ENCODE data around the gene EGLN2.

The EGLN2 gene

GRCh38 chr19:40798683-40799557 lies at the start of gene EGLN2:
EGLN2 (plus strand) TSS chr19:40799191; CDS start chr19:40800573, 1,382 bp downstream.
- Mint-ChIP-seq H3K4me1 (ENCODE audit: low read depth) (peaks cover 70% of the 10 kb centered on the region), H3K4me3 (peak within 1 kb of the TSS; percentile 87), H3K27ac (peak within 1 kb of the TSS; percentile 93), H3K9me3 (no peaks in the 10 kb centered on the region), H3K27me3 (no peaks in the 10 kb centered on the region), H3K36me3 (ENCODE audit: low read depth) (peaks cover 86% of the 10 kb centered on the region)
- intact Hi-C loops (cut with micrococcal nuclease), result loop anchor here (1.0 to 10.0 kb wide), 3 partner anchors 22 to 954 kb away; partner anchors contain the start of genes ACTMAP, FBL and SNRPA

GRCh38 chr19:40750058-40750873 lies 48.7 kb upstream of the EGLN2 start, which contains the start of gene ACTMAP:
ACTMAP (minus strand) TSS chr19:40750477; CDS start chr19:40749803, 674 bp downstream.
- Mint-ChIP-seq H3K4me1 (ENCODE audit: low read depth) (peaks cover 59% of the 10 kb centered on the region), H3K4me3 (peak within 1 kb of the TSS; percentile 96), H3K9me3 (no peaks in the 10 kb centered on the region), H3K27ac (peak within 1 kb of the TSS; percentile 96), H3K36me3 (ENCODE audit: low read depth) (peaks cover 49% of the 10 kb centered on the region), H3K27me3 (no peaks in the 10 kb centered on the region)
- intact Hi-C loops (cut with micrococcal nuclease), result loop anchor here (1.0 to 2.0 kb wide), 3 partner anchors 27 to 49 kb away; partner anchors contain the start of genes COQ8B and EGLN2

GRCh38 chr19:40750874-40751537 lies 48.0 kb upstream of the EGLN2 start, which contains the start of gene SNRPA:
SNRPA (plus strand) TSS chr19:40751203; CDS start chr19:40751409, 206 bp downstream.
- intact Hi-C loops (cut with micrococcal nuclease), result loop anchor here (1.0 to 2.0 kb wide), 3 partner anchors 26 to 48 kb away; partner anchors contain the start of genes COQ8B and EGLN2
- peaks cover 60% of the 10 kb centered on the region for H3K4me1 Mint-ChIP-seq (ENCODE audit: low read depth)
- no peaks in the 10 kb centered on the region for H3K9me3 Mint-ChIP-seq
- no peaks in the 10 kb centered on the region for H3K27me3 Mint-ChIP-seq
- peak within 1 kb of the TSS; percentile 96 for H3K27ac Mint-ChIP-seq
- peaks cover 56% of the 10 kb centered on the region for H3K36me3 Mint-ChIP-seq (ENCODE audit: low read depth)
- H3K4me3 Mint-ChIP-seq, result peak within 1 kb of the TSS; percentile 96

- intact Hi-C loops (cut with micrococcal nuclease), result no loop called here
- H3K27me3 Mint-ChIP-seq, result no peaks in the 10 kb centered on the region
- peak overlapping the region; percentile 96 for H3K4me3 Mint-ChIP-seq
- H3K36me3 Mint-ChIP-seq (ENCODE audit: low read depth), result peaks cover 69% of the 10 kb centered on the region
- H3K9me3 Mint-ChIP-seq, result no peaks in the 10 kb centered on the region
- H3K27ac Mint-ChIP-seq, result peak overlapping the region; percentile 96
- H3K4me1 Mint-ChIP-seq (ENCODE audit: low read depth), result peaks cover 69% of the 10 kb centered on the region
Observed at GRCh38 chr19:40752257-40752781, 46.7 kb upstream of the EGLN2 start.

- intact Hi-C loops (cut with micrococcal nuclease), result no loop called here
- peaks cover 50% of the 10 kb centered on the region for H3K4me1 Mint-ChIP-seq (ENCODE audit: low read depth)
- peak overlapping the region; percentile 90 for H3K27ac Mint-ChIP-seq
- no peaks in the 10 kb centered on the region for H3K27me3 Mint-ChIP-seq
- H3K36me3 Mint-ChIP-seq (ENCODE audit: low read depth), result peaks cover 93% of the 10 kb centered on the region
- H3K4me3 Mint-ChIP-seq, result peak overlapping the region; percentile 78
- H3K9me3 Mint-ChIP-seq, result no peaks in the 10 kb centered on the region
Observed at GRCh38 chr19:40754611-40755247, 44.3 kb upstream of the EGLN2 start.

- Mint-ChIP-seq H3K27ac (peak overlapping the region; percentile 90), H3K36me3 (ENCODE audit: low read depth) (peaks cover 94% of the 10 kb centered on the region), H3K27me3 (no peaks in the 10 kb centered on the region), H3K4me1 (ENCODE audit: low read depth) (peaks cover 46% of the 10 kb centered on the region), H3K9me3 (no peaks in the 10 kb centered on the region), H3K4me3 (peak overlapping the region; percentile 78)
- intact Hi-C loops (cut with micrococcal nuclease), result no loop called here
Observed at GRCh38 chr19:40755248-40755624, 43.8 kb upstream of the EGLN2 start.

GRCh38 chr19:40755791-40756190 lies 43.2 kb upstream of the EGLN2 start:
- H3K27ac Mint-ChIP-seq, result peak overlapping the region; percentile 90
- peak overlapping the region; percentile 78 for H3K4me3 Mint-ChIP-seq
- peaks cover 96% of the 10 kb centered on the region for H3K36me3 Mint-ChIP-seq (ENCODE audit: low read depth)
- H3K27me3 Mint-ChIP-seq, result no peaks in the 10 kb centered on the region
- peaks cover 50% of the 10 kb centered on the region for H3K4me1 Mint-ChIP-seq (ENCODE audit: low read depth)
- no peaks in the 10 kb centered on the region for H3K9me3 Mint-ChIP-seq
- intact Hi-C loops (cut with micrococcal nuclease), result no loop called here

GRCh38 chr19:40756502-40757110 lies 42.4 kb upstream of the EGLN2 start:
- Mint-ChIP-seq H3K27ac (peak overlapping the region; percentile 90), H3K4me1 (ENCODE audit: low read depth) (peaks cover 46% of the 10 kb centered on the region), H3K36me3 (ENCODE audit: low read depth) (peaks cover 96% of the 10 kb centered on the region), H3K27me3 (no peaks in the 10 kb centered on the region), H3K9me3 (no peaks in the 10 kb centered on the region), H3K4me3 (no peak overlapping the region)
- intact Hi-C loops (cut with micrococcal nuclease), result no loop called here

GRCh38 chr19:40758491-40758890 lies 40.5 kb upstream of the EGLN2 start:
- no peaks in the 10 kb centered on the region for H3K27me3 Mint-ChIP-seq
- peaks cover 53% of the 10 kb centered on the region for H3K4me1 Mint-ChIP-seq (ENCODE audit: low read depth)
- H3K36me3 Mint-ChIP-seq (ENCODE audit: low read depth), result peaks cover 99% of the 10 kb centered on the region
- no peak overlapping the region for H3K27ac Mint-ChIP-seq
- H3K9me3 Mint-ChIP-seq, result no peaks in the 10 kb centered on the region
- intact Hi-C loops (cut with micrococcal nuclease), result no loop called here
- no peak overlapping the region for H3K4me3 Mint-ChIP-seq

GRCh38 chr19:40759352-40759751 lies 39.6 kb upstream of the EGLN2 start:
- peaks cover 100% of the 10 kb centered on the region for H3K36me3 Mint-ChIP-seq (ENCODE audit: low read depth)
- H3K4me1 Mint-ChIP-seq (ENCODE audit: low read depth), result peaks cover 55% of the 10 kb centered on the region
- H3K27ac Mint-ChIP-seq, result no peak overlapping the region

GRCh38 chr19:40762754-40763470 lies 36.1 kb upstream of the EGLN2 start:
- Mint-ChIP-seq H3K4me3 (no peak overlapping the region), H3K9me3 (no peaks in the 10 kb centered on the region), H3K27me3 (no peaks in the 10 kb centered on the region), H3K4me1 (ENCODE audit: low read depth) (peaks cover 30% of the 10 kb centered on the region), H3K36me3 (ENCODE audit: low read depth) (peaks cover 100% of the 10 kb centered on the region), H3K27ac (peak overlapping the region; percentile 31)
- intact Hi-C loops (cut with micrococcal nuclease), result no loop called here

More at GRCh38 chr19:40759352-40759751, 39.6 kb upstream of the EGLN2 start:
- H3K27me3 Mint-ChIP-seq, result no peaks in the 10 kb centered on the region
- intact Hi-C loops (cut with micrococcal nuclease), result no loop called here
- no peak overlapping the region for H3K4me3 Mint-ChIP-seq
- no peaks in the 10 kb centered on the region for H3K9me3 Mint-ChIP-seq

- intact Hi-C loops (cut with micrococcal nuclease), result no loop called here
- Mint-ChIP-seq H3K27me3 (no peaks in the 10 kb centered on the region), H3K4me1 (ENCODE audit: low read depth) (peaks cover 30% of the 10 kb centered on the region), H3K36me3 (ENCODE audit: low read depth) (peaks cover 100% of the 10 kb centered on the region), H3K27ac (peak overlapping the region; percentile 31), H3K9me3 (no peaks in the 10 kb centered on the region), H3K4me3 (no peak overlapping the region)
Observed at GRCh38 chr19:40763526-40763925, 35.5 kb upstream of the EGLN2 start.

Measured in dendritic cell treated with granulocyte-macrophage colony-stimulating factor and Interleukin-4, amounts not matched to agents 40 ng/mL and 50 ng/mL, for 4 days (primary cell).